Smooth muscle cell (in vitro differentiated cells): Measurements from ENCODE around the gene SPANXD. TPM values are rescaled to one million over a fixed set of nuclear protein-coding genes. Genes with fewer than 3 reads are reported as not detected.

ENCODE experiments used
- DNase-seq: peaks from one replicate; lab custom pipeline; 2025; ENCODE audit not compliant: unreplicated experiment; lab: John Stamatoyannopoulos, UW
- H2AFZ ChIP-seq: fragments of 200-600 bp; sonication (generic); 2 replicates; pipeline ENCODE4 v1.6.0; 2016; ENCODE audit warnings: antibody characterized with exemption, low read depth, mild to moderate bottlenecking
- H3F3A ChIP-seq: fragments of 200-600 bp; sonication (generic); 2 replicates; pipeline ENCODE4 v1.6.0; 2017; ENCODE audit warnings: antibody characterized with exemption, low read depth
- H3K27ac ChIP-seq: fragments of 200-600 bp; sonication (generic); 2 replicates; pipeline ENCODE4 v1.5.1; 2016; ENCODE audit warnings: low read depth, mild to moderate bottlenecking
- H3K27me3 ChIP-seq: fragments of 200-600 bp; sonication (generic); 2 replicates; pipeline ENCODE4 v1.6.1; 2016; ENCODE audit warnings: low read depth, mild to moderate bottlenecking
- H3K36me3 ChIP-seq: fragments of 200-600 bp; sonication (generic); 2 replicates; pipeline ENCODE4 v1.5.1; 2016; ENCODE audit warnings: low read depth
- H3K4me1 ChIP-seq: fragments of 200-600 bp; sonication (generic); 2 replicates; pipeline ENCODE4 v1.5.1; 2016; ENCODE audit warnings: low read depth
- H3K4me2 ChIP-seq: fragments of 200-600 bp; sonication (generic); 2 replicates; pipeline ENCODE4 v1.6.0; 2016; ENCODE audit warnings: mild to moderate bottlenecking
- H3K4me3 ChIP-seq: fragments of 200-600 bp; sonication (generic); 2 replicates; pipeline ENCODE4 v1.5.1; 2016; ENCODE audit warnings: mild to moderate bottlenecking
- H3K79me2 ChIP-seq: fragments of 200-600 bp; sonication (generic); 2 replicates; pipeline ENCODE4 v1.6.0; 2016; ENCODE audit warnings: low read depth, mild to moderate bottlenecking
- H3K9ac ChIP-seq: fragments of 200-600 bp; sonication (generic); 2 replicates; pipeline ENCODE4 v1.6.0; 2016; ENCODE audit warnings: low read depth
- H3K9me3 ChIP-seq: fragments of 200-600 bp; sonication (generic); replicated peaks from 2 replicates; pipeline ENCODE4 v1.5.1; 2016; ENCODE audit warnings: low read depth
- H4K20me1 ChIP-seq: fragments of 200-600 bp; sonication (generic); 2 replicates; pipeline ENCODE4 v1.6.0; 2016; ENCODE audit warnings: low read depth
- CTCF ChIP-seq: fragments of 200-600 bp; sonication (generic); IDR thresholded peaks from 2 replicates; pipeline ENCODE4 v1.5.1; 2017; ENCODE audit warnings: borderline replicate concordance, mild to moderate bottlenecking, antibody characterized with exemption; ENCODE audit not compliant: insufficient read depth, poor library complexity, severe bottlenecking
- WGBS: methylation state at CpG from one replicate; pipeline ENCODE4 v1.1.7; 2016; ENCODE audit warnings: low lambda C conversion rate; 5-methylcytosine and 5-hydroxymethylcytosine counted together
- polyA plus RNA-seq: library from polyadenylated mRNA; unstranded; fragments of >200 nt; fragmentation: Nextera tagmentation; extraction: Ambion mirVana; gene quantifications from 2 replicates; pipeline ENCODE4 v1.2.1, GENCODE V29; 2016
- total RNA-seq: library from RNA; depleted of rRNA; stranded (reverse); fragments of >200 nt; gene quantifications from 2 replicates; pipeline ENCODE4 v1.2.3, GENCODE V29; 2014

Gene SPANXD
- total and polyA plus RNA-seq, 2 experiments from 2014 or later, result not detected

- no peak for TF ChIP-seq CTCF
- H3K27ac ChIP-seq, result no peak overlapping the region
- H3K9ac ChIP-seq, result no peak overlapping the region
- H3K79me2 ChIP-seq, result no peaks in the 10 kb centered on the region
- DNase-seq, result no peak
- no peak overlapping the region for H3K4me2 ChIP-seq
- no peaks in the 10 kb centered on the region for H3F3A ChIP-seq
- H3K36me3 ChIP-seq, result no peaks in the 10 kb centered on the region
- H3K9me3 ChIP-seq, result no peaks in the 10 kb centered on the region
- H3K4me1 ChIP-seq, result no peaks in the 10 kb centered on the region
- H3K4me3 ChIP-seq, result no peak overlapping the region
- no peak overlapping the region for H2AFZ ChIP-seq
- H4K20me1 ChIP-seq, result no peaks in the 10 kb centered on the region
- H3K27me3 ChIP-seq, result no peaks in the 10 kb centered on the region
- WGBS, result 78% methylated on average over 2 of the region's 2 CpGs
Measured at GRCh38 chrX:141673946-141674345, 24.6 kb downstream of the SPANXD start.

GRCh38 chrX:141669689-141670088 is 28.9 kb downstream of the SPANXD start:
- no peaks in the 10 kb centered on the region for H3K27me3 ChIP-seq
- H3K9ac ChIP-seq, result no peak overlapping the region
- no peaks in the 10 kb centered on the region for H3K79me2 ChIP-seq
- no peak for TF ChIP-seq CTCF
- H2AFZ ChIP-seq, result no peak overlapping the region
- H3K4me2 ChIP-seq, result no peak overlapping the region
- H3K4me3 ChIP-seq, result no peak overlapping the region
- H3K9me3 ChIP-seq, result no peaks in the 10 kb centered on the region
- no peak overlapping the region for H3K27ac ChIP-seq
- WGBS, result 69% methylated on average over 1 of the region's 1 CpG
- H3K36me3 ChIP-seq, result no peaks in the 10 kb centered on the region
- no peaks in the 10 kb centered on the region for H3F3A ChIP-seq
- no peak for DNase-seq
- H4K20me1 ChIP-seq, result no peaks in the 10 kb centered on the region
- no peaks in the 10 kb centered on the region for H3K4me1 ChIP-seq

- WGBS, result 67% methylated on average over 4 of the region's 4 CpGs
Measured at GRCh38 chrX:141668371-141668770, 30.2 kb downstream of the SPANXD start.

More at GRCh38 chrX:141668371-141668770, 30.2 kb downstream of the SPANXD start:
- H4K20me1 ChIP-seq, result no peaks in the 10 kb centered on the region
- no peaks in the 10 kb centered on the region for H3K9me3 ChIP-seq
- H3K4me1 ChIP-seq, result no peaks in the 10 kb centered on the region
- H3K4me2 ChIP-seq, result no peak overlapping the region
- H2AFZ ChIP-seq, result no peak overlapping the region
- H3K79me2 ChIP-seq, result no peaks in the 10 kb centered on the region
- H3K27ac ChIP-seq, result no peak overlapping the region
- H3K36me3 ChIP-seq, result no peaks in the 10 kb centered on the region
- no peak overlapping the region for H3K9ac ChIP-seq
- TF ChIP-seq CTCF, result no peak
- H3K4me3 ChIP-seq, result no peak overlapping the region
- H3F3A ChIP-seq, result no peaks in the 10 kb centered on the region
- no peak for DNase-seq
- no peaks in the 10 kb centered on the region for H3K27me3 ChIP-seq
